Prostate gland (tissue), 1 donor: ENCODE results near the gene AURKB.

Experiments
- POLR2A ChIP-seq: fragments of 450-650 bp; IDR thresholded peaks from one replicate; pipeline ENCODE4 v1.6.1; 2016; ENCODE audit warnings: antibody characterized with exemption, mild to moderate bottlenecking
- POLR2AphosphoS5 ChIP-seq: sonication (generic); formaldehyde crosslinking; IDR thresholded peaks from one replicate; pipeline ENCODE4 v1.6.1; 2017; ENCODE audit warnings: antibody characterized with exemption

DNA sequence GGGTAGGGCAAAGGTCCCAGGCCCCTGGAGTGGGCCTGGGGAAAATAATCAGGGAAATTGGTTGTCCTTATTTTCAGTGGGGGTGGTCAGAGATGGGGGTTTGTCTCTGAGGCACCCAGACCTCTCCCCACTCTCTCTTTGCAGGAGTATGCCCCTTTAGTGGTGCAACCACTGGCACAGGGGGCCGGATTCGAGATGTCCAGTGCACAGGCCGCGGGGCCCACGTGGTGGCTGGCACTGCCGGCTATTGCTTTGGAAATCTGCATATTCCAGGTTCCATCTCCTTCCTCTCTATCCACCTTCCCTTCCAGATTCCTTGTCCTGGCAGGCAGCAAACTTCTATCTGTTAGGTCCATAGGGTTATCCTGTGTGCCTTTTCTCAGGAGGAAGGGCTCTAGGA, 46.3 kb upstream of the AURKB start:
- no peak for TF ChIP-seq POLR2AphosphoS5
- no peak for TF ChIP-seq POLR2A
